HL-60/S4 treated with phorbol 12-myristate 13-acetate at 8.2 ng/mL for 4 days and 3 days (cell line): ENCODE measurements around the gene MARVELD2.

ENCODE experiments used
- in situ Hi-C: fragments of 300-500 bp; cut with MboI; formaldehyde crosslinking; loops from 2 replicates; pipeline ENCODE4 v1.15.0; 2022; ENCODE audit warnings: low sequenced_read_pairs

MARVELD2 gene

GRCh38 chr5:69492391-69492922 lies 77.5 kb downstream of the MARVELD2 start, which contains the start of gene OCLN:
OCLN (plus strand) TSS chr5:69492790; CDS start chr5:69504245, 11,455 bp downstream.
- in situ Hi-C loops = no loop called here

- in situ Hi-C loops = no loop called here
Measured at GRCh38 chr5:69492923-69493395, 78.0 kb downstream of the MARVELD2 start.

- in situ Hi-C loops = no loop called here
Measured at GRCh38 chr5:69493396-69494133, 78.6 kb downstream of the MARVELD2 start.
